Activated naive CD8-positive, alpha-beta T cell treated with anti-CD3 and anti-CD28 coated beads, Interleukin-2, amount 50 U/mL, for 16 hours (primary cell): ENCODE results near the gene TENM4.

Experiments used
- DNase-seq: peaks from one replicate; pipeline ENCODE4 v3.0.0-alpha.2; 2020; ENCODE audit warnings: low read depth, low spot score

Gene TENM4

DNA sequence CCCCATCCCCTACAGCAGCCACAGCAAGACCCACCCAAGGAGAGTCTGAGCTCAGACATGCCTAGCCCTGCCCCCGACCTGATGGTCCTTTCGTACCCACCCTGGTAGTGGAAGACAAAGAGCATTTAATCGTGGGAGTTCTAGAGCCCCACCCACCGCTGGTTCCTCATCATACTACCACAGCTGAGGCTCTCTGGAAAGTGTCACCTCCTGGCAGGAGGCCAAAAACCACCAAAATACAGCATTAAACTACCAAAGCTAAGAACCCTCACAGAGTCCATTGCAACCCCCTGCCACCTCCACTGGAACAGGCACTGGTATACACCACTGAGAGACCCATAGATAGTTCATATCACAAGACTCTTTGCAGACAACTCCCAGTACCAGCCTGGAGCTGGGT is 311.1 kb downstream of the TENM4 start:
- no peak for DNase-seq

DNA sequence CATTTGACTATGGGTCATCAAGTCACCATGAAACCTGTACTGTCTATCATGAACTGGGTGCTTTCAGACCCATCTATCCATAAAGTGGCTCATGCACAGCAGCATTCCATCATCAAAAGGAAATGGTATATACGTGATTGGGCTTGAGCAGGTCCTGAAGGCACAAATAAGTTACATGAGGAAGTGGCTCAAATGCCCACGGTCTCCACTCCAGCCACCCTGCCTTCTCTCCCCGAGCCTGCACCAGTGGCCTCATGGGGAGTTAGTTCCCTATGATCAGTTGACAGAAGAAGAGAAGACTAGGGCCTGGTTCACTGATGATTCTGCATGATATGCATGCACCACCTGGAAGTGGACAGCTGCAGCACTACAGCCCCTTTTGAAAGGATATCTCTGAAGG is 312.5 kb downstream of the TENM4 start:
- no peak for DNase-seq

DNA sequence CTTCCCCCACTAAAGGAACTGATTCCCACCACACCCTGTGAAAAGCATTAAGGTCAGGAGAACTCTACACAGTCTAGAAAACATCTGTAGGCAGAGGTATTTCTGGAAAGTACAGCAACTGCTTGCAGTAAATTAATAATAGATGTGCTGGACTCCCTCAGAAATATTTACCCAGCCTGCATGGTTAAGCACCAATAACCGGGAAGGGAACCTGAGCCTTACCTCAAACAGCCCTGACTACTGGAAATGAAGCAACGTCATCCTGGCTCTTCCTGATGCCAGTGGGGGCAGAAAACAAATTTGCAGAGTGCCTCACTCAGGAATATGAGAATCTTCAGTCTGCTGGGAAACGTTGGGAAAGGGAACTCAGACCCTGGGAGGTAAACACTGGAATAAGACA is 318.1 kb downstream of the TENM4 start:
- no peak for DNase-seq

DNA sequence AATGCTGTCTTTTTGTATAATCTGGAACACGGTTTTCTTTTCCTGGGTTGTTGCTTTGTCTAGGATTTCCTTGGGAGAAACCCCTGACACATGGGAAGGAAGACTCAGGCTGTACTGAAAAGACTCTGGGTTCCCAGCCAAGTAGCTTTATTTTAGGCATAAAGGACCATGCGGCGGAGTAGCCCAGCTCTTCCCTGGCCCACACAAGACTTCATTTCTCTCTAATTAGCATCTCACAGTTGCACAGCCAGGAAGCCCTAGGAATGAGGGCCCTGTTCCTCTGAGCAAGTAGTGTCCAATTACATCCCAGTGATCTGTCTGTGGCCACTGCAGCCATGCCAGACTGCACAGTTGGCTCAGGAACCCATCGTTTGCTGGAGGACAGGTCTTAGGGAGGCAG is 319.5 kb downstream of the TENM4 start:
- no peak for DNase-seq

DNA sequence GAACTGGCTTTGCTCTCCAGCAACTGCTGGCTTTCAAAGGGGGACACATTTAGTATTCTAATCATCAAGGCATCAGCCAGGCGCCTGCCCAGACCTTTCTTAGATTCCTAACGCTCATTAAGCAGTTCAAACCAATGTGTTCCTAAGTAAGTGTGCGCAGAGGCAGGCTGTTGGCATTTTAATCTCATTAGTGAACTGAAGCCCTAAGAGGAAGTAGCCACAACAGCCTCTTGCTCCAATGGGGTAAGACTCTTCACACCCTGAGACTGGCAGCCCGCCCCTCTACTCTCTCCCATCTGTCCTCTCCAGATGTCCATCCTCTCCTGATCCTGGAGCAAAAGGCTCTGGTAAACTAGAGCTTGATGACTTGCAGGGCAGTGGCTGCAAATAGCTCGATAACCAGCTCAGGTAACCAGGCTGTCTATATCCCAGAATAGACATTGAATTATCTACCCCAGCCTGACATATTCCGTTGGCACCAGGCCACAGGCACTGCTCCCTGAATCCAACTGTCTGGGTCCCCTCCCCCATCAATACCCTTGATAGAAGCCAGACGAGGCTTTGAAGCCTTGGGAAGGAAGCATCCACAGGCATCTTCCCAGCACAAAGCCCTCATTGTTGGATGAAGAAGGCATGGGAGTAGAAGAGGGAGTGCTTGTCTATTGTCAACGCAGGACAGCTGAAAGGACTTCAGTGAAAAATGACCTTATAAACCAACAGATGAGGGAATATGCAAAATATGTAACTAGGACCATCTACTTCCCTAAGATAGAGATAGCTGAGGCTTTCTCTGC is 321.1 kb downstream of the TENM4 start:
- DNase-seq, result no peak

DNA sequence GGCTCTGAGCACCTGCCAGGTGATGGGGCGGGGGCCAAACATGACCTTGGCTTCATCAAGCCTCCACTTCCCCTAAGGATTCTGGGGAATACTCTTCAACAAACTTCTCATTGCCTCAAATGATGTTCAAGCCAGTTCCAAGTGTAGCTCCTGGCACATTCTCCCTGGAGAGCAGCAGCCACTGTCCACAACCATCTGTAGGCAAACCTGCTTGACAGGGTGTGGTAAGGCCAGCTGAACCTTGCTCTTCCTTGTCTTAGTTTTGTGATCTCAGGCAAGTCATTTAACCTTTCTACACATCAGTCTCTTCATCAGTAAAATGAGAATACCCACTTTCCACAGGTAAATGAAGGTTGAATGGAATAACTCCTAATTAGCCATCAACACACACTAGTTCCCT is 323.3 kb downstream of the TENM4 start:
- no peak for DNase-seq

DNA sequence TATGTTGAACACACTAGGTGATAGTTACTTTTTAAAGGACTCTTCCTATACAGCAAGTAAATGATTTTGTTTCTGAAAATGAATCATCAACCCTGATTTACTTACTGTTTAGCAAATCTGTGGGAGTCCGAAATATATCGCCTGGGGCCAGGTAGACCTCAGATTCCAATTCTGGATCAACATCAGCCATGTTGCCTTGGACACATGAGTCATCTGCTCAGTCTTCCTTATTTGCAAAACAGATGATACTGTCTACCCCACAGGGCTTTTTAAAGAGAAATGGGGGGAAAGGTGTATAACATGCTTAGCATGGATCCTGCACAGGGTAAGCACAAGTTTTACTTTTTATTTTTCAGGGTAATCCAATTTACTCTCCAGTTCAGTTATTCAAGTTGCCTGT is 324.2 kb downstream of the TENM4 start:
- no peak for DNase-seq

DNA sequence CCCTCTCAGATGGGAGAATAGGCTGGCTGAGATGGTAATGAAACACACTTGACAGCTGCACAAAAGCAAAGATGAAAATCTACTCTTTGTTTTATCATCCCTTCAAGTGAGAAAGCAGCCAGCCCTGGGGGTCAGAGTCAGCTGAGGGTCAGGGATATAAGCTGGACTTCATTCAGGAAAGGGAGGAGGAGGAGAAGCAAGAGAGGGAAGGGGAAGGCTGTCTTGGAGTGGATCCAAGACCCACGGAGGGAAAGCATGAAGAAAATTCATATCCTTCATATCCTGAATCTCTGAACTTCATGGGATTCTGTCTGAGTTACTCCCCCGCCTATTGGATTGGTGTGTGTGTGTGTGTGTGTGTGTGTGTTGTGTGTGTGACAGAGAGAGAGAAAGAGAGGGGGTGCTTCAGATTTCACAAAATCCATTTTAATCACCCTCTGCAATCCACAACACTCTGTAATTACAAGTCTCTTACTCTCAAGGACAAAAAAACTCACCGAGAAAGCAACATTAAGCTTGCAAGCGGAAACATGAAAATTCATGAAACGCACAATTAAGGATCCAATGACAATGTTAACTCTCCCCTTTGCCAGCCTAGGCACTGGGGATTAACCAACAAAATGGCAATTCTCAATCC is 327.7 kb downstream of the TENM4 start:
- no peak for DNase-seq

DNA sequence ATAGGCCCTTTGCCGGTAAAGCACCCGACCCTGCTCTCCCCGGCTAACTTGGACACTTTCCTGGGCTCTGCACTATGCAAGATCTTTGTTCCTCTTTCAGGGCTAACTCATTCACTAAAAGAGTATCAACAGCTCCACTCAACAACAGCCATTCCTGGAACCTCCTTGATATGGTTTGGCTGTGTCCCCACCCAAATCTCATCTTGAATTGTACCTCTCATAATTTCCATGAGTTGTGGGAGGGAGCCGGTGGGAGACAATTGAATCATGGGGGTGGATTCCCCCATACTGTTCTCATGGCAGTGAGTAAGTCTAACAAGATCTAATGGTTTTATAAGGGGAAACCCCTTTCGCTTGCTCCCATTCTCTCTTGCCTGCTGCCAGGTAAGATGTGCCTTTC is 330.0 kb downstream of the TENM4 start:
- no peak for DNase-seq

DNA sequence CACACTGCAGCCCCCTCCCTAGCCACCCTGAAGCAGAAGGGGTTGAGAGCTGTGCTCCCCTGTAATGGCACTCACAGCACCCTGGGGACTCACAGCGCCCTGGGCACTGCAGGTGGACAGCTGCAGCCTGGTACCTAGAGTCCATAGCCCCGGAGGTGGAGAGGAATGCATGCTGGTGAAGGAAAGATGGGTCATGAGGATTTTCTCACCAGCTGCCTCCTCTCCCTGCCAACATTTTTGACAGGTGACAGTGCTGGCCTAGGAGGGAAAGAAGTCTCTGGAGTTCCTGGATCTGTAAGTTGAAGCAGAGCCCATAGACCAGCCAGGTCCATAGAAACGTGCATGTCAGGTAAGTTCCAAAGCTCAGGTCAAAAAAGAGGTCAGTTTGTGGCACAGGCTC is 330.5 kb downstream of the TENM4 start:
- no peak for DNase-seq

DNA sequence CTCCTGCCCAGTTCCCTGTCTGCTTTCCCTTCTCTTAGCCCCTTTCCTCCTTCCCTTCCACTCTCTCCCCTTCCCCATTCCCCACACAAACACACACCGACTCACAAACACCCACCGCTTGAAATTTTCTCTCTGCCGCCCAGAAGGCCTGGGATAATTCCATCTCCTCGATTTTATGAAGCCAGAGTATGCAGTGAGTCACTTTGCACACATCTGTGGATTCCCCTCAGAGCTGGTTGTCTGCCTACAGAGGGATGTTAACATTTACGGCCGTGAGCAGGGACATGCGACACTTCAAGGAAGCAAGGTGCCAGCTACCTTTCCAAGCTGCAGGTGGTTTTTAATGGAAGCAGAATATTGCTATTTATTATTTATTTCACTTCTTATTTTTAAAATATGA is 332.0 kb downstream of the TENM4 start:
- DNase-seq, result no peak

DNA sequence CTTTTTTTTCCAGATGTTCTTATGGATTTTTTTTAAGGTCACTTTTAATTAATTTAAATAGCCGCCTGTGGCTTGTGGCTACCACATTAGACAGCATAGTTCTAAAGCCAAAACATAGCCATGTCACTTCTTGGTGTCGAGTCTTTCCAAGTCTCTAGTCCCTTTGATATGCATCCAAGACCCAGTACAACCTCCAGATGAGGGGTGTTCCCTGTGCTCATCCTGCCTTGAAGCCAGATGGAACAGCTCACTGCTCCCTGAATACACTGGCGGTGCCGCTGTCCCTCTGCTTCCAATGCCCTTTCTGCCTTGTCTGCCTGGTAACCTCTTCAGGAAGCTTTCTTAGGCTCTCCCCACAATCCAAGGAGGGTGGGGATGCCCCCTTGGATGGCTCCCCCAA is 338.0 kb downstream of the TENM4 start:
- no peak for DNase-seq

DNA sequence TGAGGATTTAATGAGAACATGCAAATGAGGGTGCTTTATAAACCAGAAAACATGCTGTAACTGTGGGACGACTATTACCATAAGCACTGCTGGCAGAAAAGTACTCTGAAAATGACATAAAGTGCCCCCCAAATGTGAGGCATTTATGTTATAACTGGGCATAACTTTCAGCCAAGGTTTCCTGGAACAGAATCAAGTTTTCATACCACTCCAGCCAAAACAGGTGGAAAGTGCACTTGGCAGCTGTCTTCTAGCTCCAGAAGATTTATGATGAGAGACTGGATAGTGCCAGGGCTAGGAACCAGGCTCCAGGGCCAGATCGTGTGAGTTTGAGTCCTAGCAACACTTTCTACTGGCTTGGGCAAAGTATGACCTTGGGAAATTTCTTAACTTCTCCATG is 339.2 kb downstream of the TENM4 start:
- no peak for DNase-seq

DNA sequence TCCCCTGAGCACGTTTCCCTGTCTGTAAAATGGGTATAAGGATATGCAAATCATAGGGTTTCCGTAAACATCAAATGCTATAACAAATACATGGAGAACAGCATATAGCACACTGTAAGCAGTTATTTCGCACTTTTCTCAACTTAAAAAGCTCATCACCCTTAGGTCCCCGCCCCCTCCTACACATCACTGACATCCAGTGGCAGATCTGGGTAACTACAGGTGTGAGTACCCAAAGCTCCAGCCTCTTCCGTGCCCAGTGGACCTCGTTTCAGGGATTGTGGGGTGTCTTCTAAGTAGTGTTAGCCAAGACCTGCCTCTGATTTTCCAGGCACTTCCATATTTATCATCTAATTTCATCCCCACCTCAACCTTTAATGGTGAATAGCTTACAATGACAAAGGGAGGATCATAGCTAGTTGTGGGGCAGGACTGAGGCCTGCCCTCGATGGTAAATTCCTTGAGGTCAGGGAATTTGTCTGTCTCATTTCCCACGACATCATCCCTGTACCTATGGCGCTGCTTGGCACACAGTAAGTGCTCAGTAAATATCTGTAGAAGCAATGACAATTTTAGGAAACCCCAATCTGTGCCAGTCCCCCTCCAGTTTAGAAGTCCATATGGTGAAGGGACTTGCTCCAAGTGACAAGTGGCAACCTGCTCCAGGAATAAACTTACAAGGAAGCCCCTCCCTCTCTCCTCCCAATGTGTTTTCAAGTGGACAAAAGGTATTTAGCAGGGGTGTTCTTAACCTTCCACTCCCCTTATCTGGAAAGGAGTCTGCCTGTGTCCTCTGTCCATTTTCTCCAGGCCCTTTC is 340.5 kb downstream of the TENM4 start:
- DNase-seq, result no peak

DNA sequence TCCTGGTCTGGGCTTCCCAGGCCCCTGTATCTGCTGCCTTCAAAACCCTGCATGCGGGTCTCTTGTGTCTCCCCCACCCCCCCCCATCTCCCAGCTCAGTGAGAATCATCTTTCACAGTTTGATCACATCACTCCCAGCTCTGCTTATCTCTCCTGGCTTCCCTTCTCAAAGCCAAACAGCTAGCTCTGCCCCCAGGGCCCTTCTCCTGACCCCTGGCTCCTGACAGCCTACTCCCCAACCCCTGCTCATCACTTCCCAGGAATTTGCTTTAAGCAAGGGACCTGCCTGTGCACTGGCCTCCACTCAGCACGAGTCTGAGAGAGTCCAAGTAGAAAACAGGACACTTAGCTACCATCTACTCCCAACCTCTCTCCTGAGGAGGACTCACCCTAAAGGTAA is 342.7 kb downstream of the TENM4 start:
- no peak for DNase-seq

DNA sequence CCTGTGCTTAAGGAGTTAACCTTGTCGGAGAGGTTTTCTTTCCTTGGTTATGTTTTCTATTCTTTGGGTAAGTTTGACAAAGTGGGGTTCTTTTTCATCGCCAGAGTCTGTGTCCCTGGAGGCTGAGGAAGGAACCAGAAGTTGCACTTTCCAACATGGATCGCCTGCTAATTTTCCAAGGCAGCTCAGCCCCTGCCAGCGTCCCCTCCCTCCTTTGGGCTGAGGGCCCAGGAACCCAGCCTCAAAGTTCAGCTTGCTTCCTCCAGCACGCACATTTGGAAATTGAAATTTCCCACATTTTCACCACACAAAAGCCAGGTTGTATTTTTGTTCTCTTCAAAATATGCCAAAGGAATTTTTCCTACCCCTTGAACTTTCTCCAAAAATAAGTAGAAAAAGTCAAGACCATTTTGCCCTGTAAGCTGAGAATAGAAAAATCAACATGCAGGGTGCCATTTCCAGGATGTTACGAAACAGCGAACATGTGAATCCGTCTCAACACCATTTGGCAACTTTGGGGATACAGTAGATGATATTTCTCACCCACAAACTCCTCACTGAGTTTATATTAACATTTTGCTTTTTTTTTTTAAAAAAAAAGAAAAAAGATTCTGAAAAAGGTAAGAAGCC is 343.5 kb downstream of the TENM4 start:
- DNase-seq, result no peak

DNA sequence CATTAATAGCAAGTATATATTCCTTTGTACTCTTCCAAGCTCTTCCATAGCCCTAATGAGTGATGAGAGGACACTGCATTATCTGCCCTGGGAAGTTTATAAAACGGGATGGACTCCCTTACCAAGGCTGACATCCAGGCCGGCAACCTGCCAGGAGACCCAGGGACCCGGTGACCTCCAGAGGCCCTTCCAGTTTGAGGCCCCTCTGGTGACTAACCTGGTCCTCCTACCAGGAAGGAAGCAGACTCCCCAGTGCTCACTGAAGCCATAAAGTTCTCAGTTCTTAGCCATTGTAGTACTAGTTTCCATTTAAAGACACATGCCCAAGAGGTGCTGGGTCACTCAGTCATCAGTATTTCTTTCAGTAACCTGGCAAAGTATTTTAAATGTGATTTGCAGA is 345.4 kb downstream of the TENM4 start:
- DNase-seq, result no peak

DNA sequence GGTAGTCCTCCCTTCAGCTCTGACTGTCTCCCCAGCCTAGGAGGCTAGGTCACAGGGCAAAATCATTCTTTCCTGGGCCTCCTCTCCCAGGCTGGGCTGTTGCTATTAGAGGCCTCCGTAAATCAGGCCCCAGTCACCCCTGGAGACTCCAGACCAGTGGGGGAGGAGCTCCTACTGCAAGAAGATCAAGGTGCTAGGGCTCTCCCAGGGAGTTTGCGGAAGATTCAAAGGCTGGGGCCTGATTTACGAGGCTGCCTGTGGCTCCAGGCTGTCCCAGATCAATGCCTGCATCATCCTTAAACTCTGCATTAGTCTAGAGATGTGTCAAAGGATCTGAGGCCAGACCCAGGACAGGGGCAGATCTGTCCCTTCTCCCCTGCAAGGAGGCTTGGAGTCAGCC is 346.2 kb downstream of the TENM4 start:
- no peak for DNase-seq

DNA sequence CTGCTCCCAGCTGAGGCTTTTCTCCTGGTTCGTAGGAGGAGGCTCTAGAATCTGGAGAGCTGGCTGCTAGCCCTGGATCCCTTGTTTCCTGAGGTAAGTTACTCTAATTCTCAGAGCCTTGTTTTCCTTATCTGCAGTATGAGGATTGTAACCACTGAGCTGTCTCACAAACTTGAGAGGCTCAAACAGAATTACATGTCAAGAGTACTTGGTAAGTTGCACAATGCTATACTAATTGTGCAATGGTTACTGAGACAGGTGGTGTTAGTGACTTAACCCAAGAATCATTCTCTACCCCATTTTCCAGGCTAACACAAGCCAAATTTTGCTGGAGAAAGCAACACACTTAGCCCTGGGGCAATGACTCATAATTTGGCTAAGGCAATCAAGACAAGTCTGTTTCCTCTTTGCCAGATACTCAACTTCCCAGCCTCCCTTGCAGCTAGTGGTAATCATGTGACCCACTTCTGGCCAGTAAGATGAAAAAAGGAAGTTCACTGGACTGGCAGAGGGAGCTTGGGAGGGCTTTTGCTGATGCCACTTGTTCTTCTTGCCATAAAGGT is 348.0 kb downstream of the TENM4 start:
- no peak for DNase-seq

DNA sequence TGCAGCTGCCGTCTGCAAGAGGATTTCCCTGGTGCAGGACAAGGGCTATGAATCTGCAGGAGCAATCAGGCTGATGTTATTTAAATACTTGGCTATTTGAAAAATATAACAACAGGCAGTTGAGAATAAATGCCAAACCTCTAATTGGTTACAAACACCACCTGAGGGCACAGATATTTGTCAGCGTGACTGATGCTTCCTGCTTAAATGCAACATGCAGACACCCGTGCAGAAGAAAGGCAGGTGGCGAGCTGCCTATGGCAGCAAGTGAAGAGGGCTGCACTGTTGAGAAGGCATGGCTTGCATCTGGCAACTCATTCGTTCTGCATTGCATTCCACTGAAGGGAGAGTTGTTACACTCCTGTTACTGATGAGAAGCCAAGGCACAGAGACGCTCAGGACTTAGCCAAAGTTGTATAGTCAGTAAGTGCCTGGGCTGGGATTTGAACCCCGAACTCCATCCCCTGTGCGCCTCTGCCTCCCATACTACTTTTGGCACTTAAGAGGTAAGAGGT is 350.6 kb downstream of the TENM4 start:
- no peak for DNase-seq

DNA sequence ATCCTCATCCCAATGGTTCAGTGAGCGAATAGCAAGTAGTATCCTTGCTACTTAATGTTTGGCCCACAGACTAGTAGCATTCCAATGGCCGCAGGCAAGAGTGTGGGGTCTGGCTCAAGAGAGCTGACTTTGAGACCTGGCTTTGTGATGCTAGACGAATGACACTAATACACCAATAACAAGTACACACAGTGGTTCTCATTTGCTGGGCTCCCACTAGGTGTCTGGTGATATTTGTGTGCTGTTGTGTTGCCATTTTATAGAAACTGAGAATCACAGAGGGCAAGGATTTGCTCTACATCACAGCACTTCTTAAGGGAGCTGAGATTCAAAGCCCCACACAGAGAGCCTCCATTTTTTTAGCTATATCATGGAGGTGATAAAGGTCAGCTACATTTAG is 351.2 kb downstream of the TENM4 start:
- DNase-seq, result no peak

DNA sequence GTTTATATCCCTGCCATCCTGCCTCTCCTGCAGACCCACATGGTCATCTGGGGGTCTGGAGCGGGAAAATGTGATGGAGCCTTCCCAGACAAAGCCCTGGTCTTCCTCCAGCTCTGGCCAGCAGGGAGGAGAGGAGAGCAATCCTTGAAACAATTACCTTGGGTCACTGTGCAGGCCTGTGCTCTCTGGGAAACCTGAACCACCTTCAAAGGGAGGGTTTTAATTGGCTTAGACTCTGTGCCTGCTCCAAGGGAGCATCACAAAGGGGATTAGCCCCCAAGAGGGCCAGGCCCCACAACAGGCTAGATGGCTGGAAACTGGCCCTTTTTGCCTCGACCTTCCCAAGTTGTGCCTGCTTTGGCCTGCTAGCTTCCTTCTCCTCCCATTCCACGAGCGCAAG is 351.9 kb downstream of the TENM4 start:
- no peak for DNase-seq
